Right cardiac atrium (tissue), 5 donors: ENCODE data around the gene PDLIM7. TPM values are rescaled to one million over a fixed set of nuclear protein-coding genes. Genes with fewer than 3 reads are reported as not detected.

Source experiments
- ATAC-seq, 2 donors: fragments of 200-7000 bp; cut with Tn5 transposase; one replicate each; pipeline versions ENCODE4 v1.8.0 to v1.9.1; 2020; ENCODE audit warnings: moderate library complexity in 2 of 2, mild to moderate bottlenecking in 1 of 2
- DNase-seq, 3 donors: peaks; one replicate each; pipeline ENCODE4 v3.0.0-alpha.2; 2020
- H3K27ac ChIP-seq: one replicate; pipeline ENCODE4 v1.5.1; 2013; ENCODE audit warnings: mild to moderate bottlenecking, low read length, control low read depth, moderate library complexity
- H3K27me3 ChIP-seq: one replicate; pipeline ENCODE4 v1.6.1; 2013; ENCODE audit not compliant: control insufficient read depth, insufficient read depth
- H3K4me1 ChIP-seq: one replicate; pipeline ENCODE4 v1.6.1; 2013; ENCODE audit warnings: low read length; ENCODE audit not compliant: control insufficient read depth, insufficient read depth
- H3K4me3 ChIP-seq: one replicate; pipeline ENCODE4 v1.5.1; 2013; ENCODE audit warnings: low read length, control low read depth
- H3K9me3 ChIP-seq: one replicate; pipeline ENCODE4 v1.6.1; 2013; ENCODE audit warnings: low read length; ENCODE audit not compliant: control insufficient read depth
- WGBS: extraction: QIAGEN DNeasy Blood & Tissue Kit; methylation state at CpG from one replicate; pipeline ENCODE4 v1.1.7; 2013; 5-methylcytosine and 5-hydroxymethylcytosine counted together
- intact Hi-C, 4 donors: fragments of 100-400 bp; cut with DNase I; formaldehyde crosslinking; loops; one replicate each; pipeline versions ENCODE4 v1.11.0 to v1.14.0; 2022 to 2023
- polyA plus RNA-seq: library from polyadenylated mRNA; stranded (reverse); fragments of 200-250 nt; gene quantifications from one replicate; pipeline ENCODE4 v1.2.3, GENCODE V29; 2013
- total RNA-seq, 4 donors: library from RNA; stranded (reverse); fragmentation: NEBNext Ultra II Directional; extraction: Animal tissue kit (Norgen Biotek cat#: 25700); gene quantifications; one replicate each; pipeline ENCODE4 v1.2.1, GENCODE V29; 2021
- donor health status: healthy with polysubstance abuse.
- donor health status: DM: no; HTN: yes; CAD: no.
- donor health status: DM: no; HTN: no; CAD: no.
- donor health status: DM: no; HTN: yes; CAD: no; lungs with severe emphysema.
- donor health status: DM: yes; HTN: yes; CAD: no.

Gene PDLIM7
- total and polyA plus RNA-seq, 5 donors: 35.0 to 71.5 (median 54.7) TPM

- H3K4me1 ChIP-seq: no peaks in the 10 kb centered on the region
- intact Hi-C loops: loop anchor here in 2 of 4 donors (5.0 kb wide), 1 partner anchor 37 kb away; the partner anchor contains the start of gene PDLIM7 (in 2 of the 2)
These were observed 37.4 kb downstream of the PDLIM7 start for GRCh38 chr5:177459819-177460628.

DNA sequence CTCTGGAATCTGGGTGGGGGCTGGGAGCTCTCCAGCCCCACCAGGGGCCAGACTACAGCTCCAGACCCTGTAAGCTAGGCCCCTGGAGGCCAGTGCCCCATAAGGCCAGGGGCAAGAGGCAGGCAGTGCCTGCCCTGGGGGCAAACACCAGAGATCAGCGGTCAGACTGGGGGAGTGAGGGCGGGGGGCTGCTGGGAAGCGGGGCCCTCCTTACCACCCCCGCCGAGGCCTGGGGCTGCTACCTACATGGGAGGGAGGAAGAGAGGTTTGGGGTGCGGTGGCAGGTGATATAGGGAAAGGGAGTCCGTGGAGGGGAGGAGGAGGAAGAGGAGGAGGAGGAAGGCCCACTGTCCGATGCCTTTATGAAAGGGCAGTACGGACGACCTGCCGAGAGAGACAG lies 38.0 kb downstream of the PDLIM7 start:
- H3K4me1 ChIP-seq: no peaks in the 10 kb centered on the region
- H3K9me3 ChIP-seq: no peaks in the 10 kb centered on the region
- ATAC-seq: no peak
- H3K4me3 ChIP-seq: no peak overlapping the region
- intact Hi-C loops: loop anchor here in 2 of 4 donors (5.0 kb wide), 1 partner anchor 38 kb away; the partner anchor contains the start of gene PDLIM7 (in 2 of the 2)
- no peaks in the 10 kb centered on the region for H3K27me3 ChIP-seq
- H3K27ac ChIP-seq: no peak overlapping the region
- WGBS: 91% methylated on average over 11 of the region's 11 CpGs
- DNase-seq: no peak

More at GRCh38 chr5:177459819-177460628, 37.4 kb downstream of the PDLIM7 start:
- 95% methylated on average over 28 of the region's 28 CpGs for WGBS
- no peak for ATAC-seq
- no peak for DNase-seq
- no peak overlapping the region for H3K27ac ChIP-seq
- H3K27me3 ChIP-seq: no peaks in the 10 kb centered on the region
- no peaks in the 10 kb centered on the region for H3K9me3 ChIP-seq
- H3K4me3 ChIP-seq: no peak overlapping the region

DNA sequence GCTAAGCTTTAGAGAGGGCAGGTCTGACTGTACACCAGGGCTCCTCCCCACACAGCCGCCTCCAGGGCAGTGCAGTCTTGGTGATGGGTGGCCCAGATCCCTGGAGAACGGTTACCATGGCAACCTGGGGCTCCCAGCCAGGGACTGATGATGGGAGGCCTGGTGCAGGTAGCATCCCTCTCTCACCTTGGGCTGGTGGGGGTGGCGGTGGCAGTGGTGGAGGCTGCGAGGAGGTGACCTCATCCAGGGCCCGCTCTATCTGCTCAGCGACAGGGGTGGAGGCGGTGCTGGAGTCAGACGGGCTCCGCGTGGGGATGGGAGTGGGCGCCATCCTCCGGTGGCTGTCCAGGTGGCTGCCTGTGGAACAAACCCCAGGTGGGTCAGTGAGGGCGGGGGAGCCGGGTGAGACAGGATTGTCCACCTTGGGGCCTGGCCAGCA lies 38.5 kb downstream of the PDLIM7 start:
- H3K4me1 ChIP-seq: no peaks in the 10 kb centered on the region
- no peak for ATAC-seq

DNA sequence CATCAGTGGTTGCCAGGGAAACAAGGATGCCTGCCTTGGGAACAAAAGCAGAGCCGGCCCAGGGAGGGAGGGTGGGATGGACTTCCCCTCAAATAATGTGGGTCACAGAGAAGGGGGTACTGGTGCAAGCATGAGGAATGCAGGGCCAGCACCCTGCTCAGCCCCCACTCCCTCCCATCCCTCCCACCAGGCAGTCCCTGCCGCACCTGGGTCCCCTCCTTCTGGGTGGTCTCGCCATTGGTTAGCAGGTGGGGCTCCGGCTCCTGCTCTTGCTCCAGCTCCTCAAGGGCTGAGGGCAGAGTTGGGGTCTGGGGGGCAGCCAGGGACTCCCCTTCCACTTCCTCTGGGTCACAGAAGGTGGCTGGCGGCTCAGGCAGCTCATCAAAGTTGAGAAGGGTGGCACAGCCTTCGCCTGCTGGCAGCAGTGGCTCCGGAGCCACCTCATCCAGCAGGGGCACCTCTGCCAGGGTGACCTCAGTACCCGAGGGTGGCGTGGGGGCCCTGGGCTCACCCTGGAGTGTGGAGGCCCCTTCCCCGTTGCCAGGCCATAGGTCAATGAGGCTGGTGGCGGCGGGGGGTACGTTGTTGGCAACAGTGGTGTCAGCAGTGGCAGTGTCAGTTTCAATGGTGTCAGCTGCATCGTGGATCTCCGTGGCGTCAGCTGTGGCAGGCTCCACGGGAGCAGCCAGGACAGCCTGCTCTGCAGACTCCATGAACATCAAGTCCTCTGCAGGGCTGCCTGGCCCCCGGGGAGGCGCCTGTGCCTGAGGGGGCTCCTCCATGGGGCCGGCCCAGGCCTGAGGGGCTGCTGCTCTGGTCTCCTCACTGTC lies 39.3 kb downstream of the PDLIM7 start:
- 83% methylated on average over 20 of the region's 20 CpGs for WGBS
- DNase-seq (peak in 2 of 3 donors; percentile 43 to 62), ATAC-seq (no peak)
- intact Hi-C loops: loop anchor here in 2 of 4 donors (5.0 kb wide), 1 partner anchor 39 kb away; the partner anchor contains the start of gene PDLIM7 (in 2 of the 2)
- H3K27ac ChIP-seq: no peak overlapping the region
- no peaks in the 10 kb centered on the region for H3K9me3 ChIP-seq
- no peaks in the 10 kb centered on the region for H3K27me3 ChIP-seq
- no peak overlapping the region for H3K4me3 ChIP-seq
- no peaks in the 10 kb centered on the region for H3K4me1 ChIP-seq

More for the DNA sequence above, 38.5 kb downstream of the PDLIM7 start:
- H3K9me3 ChIP-seq: no peaks in the 10 kb centered on the region
- intact Hi-C loops: loop anchor here in 2 of 4 donors (5.0 kb wide), 1 partner anchor 38 kb away; the partner anchor contains the start of gene PDLIM7 (in 2 of the 2)
- WGBS: 84% methylated on average over 14 of the region's 14 CpGs
- H3K27ac ChIP-seq: no peak overlapping the region
- H3K4me3 ChIP-seq: no peak overlapping the region
- peak in 1 of 3 donors; percentile 55 for DNase-seq
- H3K27me3 ChIP-seq: no peaks in the 10 kb centered on the region

- Histone ChIP-seq H3K27me3 (no peaks in the 10 kb centered on the region), H3K9me3 (no peaks in the 10 kb centered on the region), H3K4me3 (no peak overlapping the region), H3K27ac (no peak overlapping the region), H3K4me1 (no peaks in the 10 kb centered on the region)
- WGBS: 67% methylated on average over 24 of the region's 24 CpGs
- DNase-seq (peak; percentile 90 to 91 (median 90)), ATAC-seq (peak; percentile 57 to 65)
- intact Hi-C loops: loop anchor here in 2 of 4 donors (5.0 kb wide), 1 partner anchor 40 kb away; the partner anchor contains the start of gene PDLIM7 (in 2 of the 2)
These were observed 40.2 kb downstream of the PDLIM7 start for GRCh38 chr5:177456976-177457851.

DNA sequence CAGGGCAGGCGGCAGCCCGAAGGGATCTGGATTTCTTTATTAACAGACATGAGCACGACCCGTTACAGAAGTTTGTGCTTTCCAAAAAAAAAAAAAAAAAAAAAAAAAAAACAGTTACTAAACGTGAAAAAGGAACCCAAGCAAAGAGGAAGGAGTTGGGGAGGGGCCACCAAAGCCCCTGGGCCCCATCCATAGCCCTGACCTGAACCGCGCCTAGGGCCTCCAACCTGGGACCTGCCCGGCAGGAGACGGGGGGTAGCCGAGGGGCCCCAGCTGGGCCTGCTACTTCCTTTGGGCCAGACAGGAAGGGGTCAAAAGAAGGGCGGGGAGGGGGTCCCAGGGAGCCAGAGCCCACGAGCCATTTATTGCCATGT lies 40.8 kb downstream of the PDLIM7 start:
- ATAC-seq: no peak
- WGBS: 26% methylated on average over 12 of the region's 12 CpGs
- DNase-seq: peak in 2 of 3 donors; percentile 47 to 75
- Histone ChIP-seq H3K4me3 (no peak overlapping the region), H3K27ac (peak overlapping the region; percentile 7), H3K9me3 (no peaks in the 10 kb centered on the region), H3K27me3 (no peaks in the 10 kb centered on the region), H3K4me1 (no peaks in the 10 kb centered on the region)
- intact Hi-C loops: loop anchor here in 2 of 4 donors (5.0 kb wide), 1 partner anchor 41 kb away; the partner anchor contains the start of gene PDLIM7 (in 2 of the 2)

DNA sequence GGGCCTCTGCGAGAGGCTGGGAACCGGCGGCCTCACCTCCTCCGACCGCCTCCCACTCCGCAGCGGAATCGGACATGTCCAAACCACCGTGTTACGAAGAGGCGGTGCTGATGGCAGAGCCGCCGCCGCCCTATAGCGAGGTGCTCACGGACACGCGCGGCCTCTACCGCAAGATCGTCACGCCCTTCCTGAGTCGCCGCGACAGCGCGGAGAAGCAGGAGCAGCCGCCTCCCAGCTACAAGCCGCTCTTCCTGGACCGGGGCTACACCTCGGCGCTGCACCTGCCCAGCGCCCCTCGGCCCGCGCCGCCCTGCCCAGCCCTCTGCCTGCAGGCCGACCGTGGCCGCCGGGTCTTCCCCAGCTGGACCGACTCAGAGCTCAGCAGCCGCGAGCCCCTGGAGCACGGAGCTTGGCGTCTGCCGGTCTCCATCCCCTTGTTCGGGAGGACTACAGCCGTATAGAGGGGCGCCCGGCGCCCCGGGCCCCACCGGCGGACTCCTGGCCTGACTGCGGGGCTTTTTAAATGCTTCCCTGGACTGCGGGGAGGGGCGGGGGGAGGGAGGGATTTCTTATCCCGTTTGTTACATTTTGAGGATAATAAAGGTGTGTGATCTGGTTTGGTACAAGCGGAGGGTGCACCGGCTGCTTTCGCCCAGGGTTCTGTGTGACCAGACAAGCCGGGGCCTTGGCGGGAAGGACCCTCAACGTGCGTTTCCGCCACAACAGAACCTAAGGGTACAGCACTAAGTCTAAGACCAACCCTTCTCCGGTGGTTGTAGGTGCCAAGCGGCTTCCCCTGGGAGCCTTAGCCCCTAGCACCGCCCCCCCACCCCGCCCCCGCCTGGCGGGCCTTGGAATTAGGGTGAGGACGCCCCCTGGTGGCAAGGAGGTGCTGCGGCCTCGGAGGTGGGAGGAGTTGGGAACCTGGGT lies 41.5 kb downstream of the PDLIM7 start:
- peak; percentile 93 to 98 (median 97) for DNase-seq
- Histone ChIP-seq H3K4me3 (peak overlapping the region; percentile 54), H3K27me3 (no peaks in the 10 kb centered on the region), H3K9me3 (no peaks in the 10 kb centered on the region), H3K4me1 (no peaks in the 10 kb centered on the region), H3K27ac (peak overlapping the region; percentile 14)
- intact Hi-C loops: loop anchor here in 3 of 4 donors (2.0 to 5.0 kb wide), 2 partner anchors 41 to 53 kb away; partner anchors contain the start of gene PDLIM7 (in 2 of the 3)
- ATAC-seq: peak; percentile 68 to 69
- WGBS: under 1% methylated on average over 76 of the region's 76 CpGs

DNA sequence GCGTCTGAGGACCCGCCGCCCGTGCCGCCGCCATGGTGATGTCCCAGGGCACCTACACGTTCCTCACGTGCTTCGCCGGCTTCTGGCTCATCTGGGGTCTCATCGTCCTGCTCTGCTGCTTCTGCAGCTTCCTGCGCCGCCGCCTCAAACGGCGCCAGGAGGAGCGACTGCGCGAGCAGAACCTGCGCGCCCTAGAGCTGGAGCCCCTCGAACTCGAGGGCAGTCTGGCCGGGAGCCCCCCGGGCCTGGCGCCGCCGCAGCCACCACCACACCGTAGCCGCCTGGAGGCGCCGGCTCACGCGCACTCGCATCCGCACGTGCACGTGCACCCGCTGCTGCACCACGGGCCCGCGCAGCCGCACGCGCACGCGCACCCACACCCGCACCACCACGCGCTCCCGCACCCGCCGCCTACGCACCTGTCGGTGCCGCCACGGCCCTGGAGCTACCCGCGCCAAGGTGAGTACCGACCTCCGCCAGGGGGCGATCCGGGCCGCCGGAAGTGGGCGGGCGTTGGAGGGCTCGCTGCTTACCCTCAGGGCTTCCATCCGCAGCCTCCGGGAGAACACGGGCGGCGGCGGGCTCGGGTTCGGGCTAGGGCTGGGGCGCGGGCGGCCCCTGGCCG lies 42.3 kb downstream of the PDLIM7 start:
- peak; percentile 40 to 46 for ATAC-seq
- Histone ChIP-seq H3K27ac (no peak overlapping the region), H3K4me3 (peak overlapping the region; percentile 54), H3K27me3 (no peaks in the 10 kb centered on the region), H3K4me1 (no peaks in the 10 kb centered on the region), H3K9me3 (no peaks in the 10 kb centered on the region)
- intact Hi-C loops: loop anchor here in 3 of 4 donors (2.0 to 5.0 kb wide), 2 partner anchors 42 to 52 kb away; partner anchors contain the start of gene PDLIM7 (in 2 of the 3)
- under 1% methylated on average over 80 of the region's 80 CpGs for WGBS
- DNase-seq: peak; percentile 77 to 92 (median 90)
